PC-9 (cell line): ENCODE data around the gene SEZ6L. TPM values are rescaled to one million over a fixed set of nuclear protein-coding genes. Genes with fewer than 3 reads are reported as not detected.

Experiments
- BruUV-seq: library from RNA; stranded (reverse); fragments of 400-500 nt; replicated peaks from 2 replicates; lab custom pipeline; 2021; lab: Mats Ljungman, UMichigan
- CTCF ChIA-PET: fragments of 300-600 bp; sonication (Branson Sonifier 250); formaldehyde crosslinking; loops from one replicate; lab custom pipeline; 2022; ENCODE audit warnings: antibody characterized with exemption; lab: Charles Lee
- POLR2A ChIA-PET: fragments of 300-600 bp; sonication (Branson Sonifier 250); formaldehyde crosslinking; loops from one replicate; lab custom pipeline; 2022; ENCODE audit warnings: antibody characterized with exemption; ENCODE audit not compliant: unreplicated experiment; lab: Charles Lee
- DNase-seq, 2 experiments: peaks; one replicate each; pipeline versions ENCODE4 v3.0.0 to v3.0.0-alpha.2; 2015 to 2022; ENCODE audit warnings: mixed read lengths in 1 of 2
- H2AFZ ChIP-seq: fragments of 200-600 bp; sonication (generic); 2 replicates; pipeline ENCODE4 v1.8.1; 2017; ENCODE audit warnings: antibody characterized with exemption
- H3F3A ChIP-seq: fragments of 200-600 bp; sonication (generic); 2 replicates; pipeline ENCODE4 v1.8.1; 2017; ENCODE audit warnings: antibody characterized with exemption, mild to moderate bottlenecking, low read depth; ENCODE audit not compliant: insufficient read depth
- H3K27ac ChIP-seq: fragments of 200-600 bp; sonication (generic); 2 replicates; pipeline ENCODE4 v1.6.1; 2016; ENCODE audit warnings: mixed run types
- H3K27me3 ChIP-seq: fragments of 200-600 bp; sonication (generic); 2 replicates; pipeline ENCODE4 v1.6.1; 2016; ENCODE audit warnings: low read depth, mixed run types; ENCODE audit not compliant: insufficient read depth
- H3K36me3 ChIP-seq: fragments of 200-600 bp; sonication (generic); 2 replicates; pipeline ENCODE4 v1.6.1; 2016; ENCODE audit warnings: low read depth, mixed run types
- H3K4me1 ChIP-seq: fragments of 200-600 bp; sonication (generic); replicated peaks from 2 replicates; pipeline ENCODE4 v1.6.1; 2016; ENCODE audit warnings: mixed run types; ENCODE audit not compliant: insufficient read depth
- H3K4me2 ChIP-seq: fragments of 200-600 bp; sonication (generic); 2 replicates; pipeline ENCODE4 v1.6.1; 2017; ENCODE audit warnings: mixed run types
- H3K4me3 ChIP-seq: fragments of 200-600 bp; sonication (generic); 2 replicates; pipeline ENCODE4 v1.6.1; 2016; ENCODE audit warnings: mixed run types
- H3K79me2 ChIP-seq: fragments of 200-600 bp; sonication (generic); 2 replicates; pipeline ENCODE4 v1.6.1; 2017; ENCODE audit warnings: low read depth, mixed run types
- H3K9me2 ChIP-seq: fragments of 200-600 bp; sonication (generic); 2 replicates; pipeline ENCODE4 v1.8.1; 2017; ENCODE audit warnings: mild to moderate bottlenecking; ENCODE audit not compliant: insufficient read depth
- H3K9me3 ChIP-seq: fragments of 200-600 bp; sonication (generic); 2 replicates; pipeline ENCODE4 v1.8.1; 2016; ENCODE audit warnings: low read depth; ENCODE audit not compliant: insufficient read depth
- H4K20me1 ChIP-seq: fragments of 200-600 bp; sonication (generic); 2 replicates; pipeline ENCODE4 v1.8.1; 2017; ENCODE audit not compliant: insufficient read depth
- CTCF ChIP-seq: fragments of 200-600 bp; sonication (generic); conservative IDR thresholded peaks from 2 replicates; pipeline ENCODE4 v1.6.1; 2017; ENCODE audit warnings: mixed run types, antibody characterized with exemption, mild to moderate bottlenecking, moderate library complexity
- EZH2 ChIP-seq: fragments of 200-600 bp; sonication (generic); IDR thresholded peaks from 2 replicates; pipeline ENCODE4 v1.8.0; 2017; ENCODE audit warnings: antibody characterized with exemption, low read depth
- intact Hi-C: fragments of 100-400 bp; cut with micrococcal nuclease; formaldehyde crosslinking; loops from one replicate; pipeline ENCODE4 v1.10.0; 2022; ENCODE audit not compliant: unreplicated experiment
- total RNA-seq: library from RNA; stranded (reverse); gene quantifications from 2 replicates; pipeline ENCODE4 v1.2.3, GENCODE V29; 2021

The SEZ6L gene
- total RNA-seq, 1 experiment from 2014 or later, result not detected

GRCh38 chr22:26409719-26410335 is 240.6 kb downstream of the SEZ6L start:
- DNase-seq, result no peak
- Histone ChIP-seq H3K27me3 (peaks cover 80% of the 10 kb centered on the region), H3K4me2 (no peak overlapping the region), H3K27ac (no peak overlapping the region), H3K4me1 (no peaks in the 10 kb centered on the region), H3K9me2 (no peaks in the 10 kb centered on the region), H4K20me1 (no peaks in the 10 kb centered on the region), H3K79me2 (no peaks in the 10 kb centered on the region), H2AFZ (no peak overlapping the region), H3K36me3 (no peaks in the 10 kb centered on the region), H3F3A (no peaks in the 10 kb centered on the region), H3K9me3 (no peaks in the 10 kb centered on the region), H3K4me3 (no peak overlapping the region)
- no TSS peak for BruUV-seq
- CTCF ChIA-PET, result no interaction called here
- intact Hi-C loops, result no loop called here
- POLR2A ChIA-PET, result no interaction called here
- TF ChIP-seq EZH2 (no peak), CTCF (no peak)

GRCh38 chr22:26410386-26410785 is 241.1 kb downstream of the SEZ6L start:
- H2AFZ ChIP-seq, result no peak overlapping the region
- H3K79me2 ChIP-seq, result no peaks in the 10 kb centered on the region
- H3K4me3 ChIP-seq, result no peak overlapping the region
- peaks cover 80% of the 10 kb centered on the region for H3K27me3 ChIP-seq
- no peaks in the 10 kb centered on the region for H3K9me2 ChIP-seq
- no peak for DNase-seq
- ChIA-PET POLR2A (no interaction called here), CTCF (no interaction called here)
- H3F3A ChIP-seq, result no peaks in the 10 kb centered on the region
- no peaks in the 10 kb centered on the region for H3K36me3 ChIP-seq
- H3K4me2 ChIP-seq, result no peak overlapping the region
- intact Hi-C loops, result no loop called here
- no peak for TF ChIP-seq EZH2
- no peak for TF ChIP-seq CTCF
- BruUV-seq, result no TSS peak
- H3K9me3 ChIP-seq, result no peaks in the 10 kb centered on the region
- no peaks in the 10 kb centered on the region for H3K4me1 ChIP-seq
- no peaks in the 10 kb centered on the region for H4K20me1 ChIP-seq
- H3K27ac ChIP-seq, result no peak overlapping the region

- Histone ChIP-seq H3K79me2 (no peaks in the 10 kb centered on the region), H2AFZ (no peak overlapping the region), H3K4me3 (no peak overlapping the region), H3K4me1 (no peaks in the 10 kb centered on the region), H3K27me3 (peaks cover 93% of the 10 kb centered on the region), H3K27ac (no peak overlapping the region), H3K4me2 (no peak overlapping the region), H3F3A (no peaks in the 10 kb centered on the region), H3K9me3 (no peaks in the 10 kb centered on the region), H3K36me3 (no peaks in the 10 kb centered on the region), H4K20me1 (no peaks in the 10 kb centered on the region), H3K9me2 (no peaks in the 10 kb centered on the region)
- ChIA-PET CTCF (no interaction called here), POLR2A (no interaction called here)
- DNase-seq, result no peak
- intact Hi-C loops, result no loop called here
- TF ChIP-seq CTCF, result no peak
- TF ChIP-seq EZH2, result no peak
- no TSS peak for BruUV-seq
Observed at GRCh38 chr22:26414347-26414746, 245.1 kb downstream of the SEZ6L start.
